Activated T-cell treated with anti-CD3 and anti-CD28 coated beads, Interleukin-2, amount 50 U/mL, for 72 hours (primary cell): ENCODE results near the gene LGALS12. TPM values are rescaled to one million over a fixed set of nuclear protein-coding genes. Genes with fewer than 3 reads are reported as not detected.

Experiments used
- ATAC-seq, 2 donors: fragments of 150-1000 bp; cut with Tn5 transposase; replicated peaks in 1 of 2; 2 replicates each; pipeline ENCODE4 v1.10.0; 2021; ENCODE audit warnings: moderate library complexity in 2 of 2, mild to moderate bottlenecking in 1 of 2
- DNase-seq, 2 donors: peaks; one replicate each; pipeline ENCODE4 v3.0.0; 2021 to 2022; ENCODE audit warnings: mixed read lengths in 1 of 2
- H3K27ac Mint-ChIP-seq: one replicate; pipeline ENCODE4 v1.8.0; 2022; ENCODE audit warnings: mild to moderate bottlenecking, moderate library complexity, mixed read lengths
- H3K27me3 Mint-ChIP-seq: one replicate; pipeline ENCODE4 v1.8.0; 2022; ENCODE audit warnings: low read depth, mixed read lengths
- H3K36me3 Mint-ChIP-seq, 2 donors: one replicate each; pipeline ENCODE4 v1.8.0; 2022; ENCODE audit warnings: mixed read lengths in 2 of 2, mild to moderate bottlenecking in 1 of 2; ENCODE audit not compliant: insufficient read depth in 2 of 2
- H3K4me1 Mint-ChIP-seq: one replicate; pipeline ENCODE4 v1.8.0; 2022; ENCODE audit warnings: low read depth, mixed read lengths
- H3K4me3 Mint-ChIP-seq, 2 donors: one replicate each; pipeline ENCODE4 v1.8.0; 2022; ENCODE audit warnings: mild to moderate bottlenecking in 2 of 2, mixed read lengths in 2 of 2, moderate library complexity in 2 of 2
- H3K9me3 Mint-ChIP-seq, 2 donors: one replicate each; pipeline ENCODE4 v1.8.0; 2022; ENCODE audit warnings: mixed read lengths in 2 of 2
- total RNA-seq, 2 donors: library from RNA; stranded (reverse); gene quantifications; one replicate each; pipeline ENCODE4 v1.2.3, GENCODE V29; 2022

The LGALS12 gene
- total RNA-seq, 2 donors from 2014 or later, result 0.37 to 0.38 TPM

GRCh38 chr11:63491636-63492372 is 14.1 kb upstream of the LGALS12 start:
- Mint-ChIP-seq H3K27ac (no peak overlapping the region), H3K4me1 (peaks cover 16% of the 10 kb centered on the region), H3K9me3 (no peaks in the 10 kb centered on the region), H3K36me3 (peaks cover 0 to 2% of the 10 kb centered on the region in 2 donors), H3K27me3 (peaks cover 47% of the 10 kb centered on the region), H3K4me3 (peak overlapping the region; percentile 83 to 91)
- ATAC-seq (peak; percentile 91 to 92), DNase-seq (no peak)

DNA sequence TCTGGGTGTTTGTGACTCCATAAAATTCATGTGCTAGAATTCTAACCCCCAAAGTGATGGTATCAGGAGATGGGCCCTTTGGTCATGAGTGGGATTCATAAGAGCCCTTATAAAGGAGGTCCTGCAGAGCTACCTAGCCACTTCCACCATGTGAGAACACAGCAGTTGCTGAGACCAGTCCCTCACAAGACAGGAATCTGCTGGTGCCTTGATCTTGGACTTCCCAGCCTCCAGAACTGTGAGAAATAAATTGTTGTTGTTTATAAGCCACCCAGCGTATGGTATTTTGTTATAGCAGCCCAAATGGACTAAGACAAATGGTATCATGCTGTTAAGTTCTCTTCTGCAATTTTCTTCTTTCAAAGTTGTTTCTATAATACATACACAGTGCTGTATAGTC is 13.4 kb upstream of the LGALS12 start:
- H3K36me3 Mint-ChIP-seq, result peaks cover 0 to 2% of the 10 kb centered on the region in 2 donors
- H3K4me3 Mint-ChIP-seq, result peak overlapping the region; percentile 83 to 91
- DNase-seq (no peak), ATAC-seq (no peak)
- H3K4me1 Mint-ChIP-seq, result peaks cover 16% of the 10 kb centered on the region
- H3K27ac Mint-ChIP-seq, result no peak overlapping the region
- H3K27me3 Mint-ChIP-seq, result peaks cover 51% of the 10 kb centered on the region
- H3K9me3 Mint-ChIP-seq, result no peaks in the 10 kb centered on the region

- no peak for ATAC-seq
- no peaks in the 10 kb centered on the region for H3K9me3 Mint-ChIP-seq
- no peak overlapping the region for H3K27ac Mint-ChIP-seq
- DNase-seq, result no peak
- H3K4me3 Mint-ChIP-seq, result no peak overlapping the region
- H3K27me3 Mint-ChIP-seq, result peaks cover 47% of the 10 kb centered on the region
- peaks cover 0 to 2% of the 10 kb centered on the region in 2 donors for H3K36me3 Mint-ChIP-seq
- H3K4me1 Mint-ChIP-seq, result peaks cover 16% of the 10 kb centered on the region
These were observed 12.8 kb upstream of the LGALS12 start for GRCh38 chr11:63493127-63493526.

DNA sequence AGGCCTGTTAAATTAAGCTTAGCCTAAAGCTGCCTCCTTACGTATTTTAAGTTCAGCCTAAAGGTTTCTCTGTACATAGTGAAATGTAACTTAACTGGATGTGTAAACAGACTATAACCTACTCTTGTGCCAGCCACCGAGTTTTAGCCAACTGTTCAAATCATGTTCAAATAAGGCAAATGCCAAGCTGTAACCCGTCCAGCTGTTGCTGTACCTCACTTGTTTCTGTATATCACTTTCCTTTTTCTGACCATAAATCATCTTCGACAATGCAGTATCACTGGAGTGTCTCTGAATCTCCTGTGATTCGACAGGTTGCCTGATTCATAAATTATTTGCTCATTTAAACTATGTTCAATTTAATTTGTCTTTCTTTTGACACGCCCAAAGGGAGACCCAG is 10.9 kb upstream of the LGALS12 start:
- H3K9me3 Mint-ChIP-seq, result peaks cover 2 to 3% of the 10 kb centered on the region in 2 donors
- H3K27ac Mint-ChIP-seq, result no peak overlapping the region
- peaks cover 16% of the 10 kb centered on the region for H3K4me1 Mint-ChIP-seq
- no peak overlapping the region for H3K4me3 Mint-ChIP-seq
- ATAC-seq (no peak), DNase-seq (no peak)
- peaks cover 34% of the 10 kb centered on the region for H3K27me3 Mint-ChIP-seq
- H3K36me3 Mint-ChIP-seq, result peaks cover 5 to 12% of the 10 kb centered on the region in 2 donors

- DNase-seq (no peak), ATAC-seq (no peak)
- Mint-ChIP-seq H3K9me3 (peaks cover 8 to 9% of the 10 kb centered on the region in 2 donors), H3K27ac (no peak overlapping the region), H3K27me3 (peaks cover 10% of the 10 kb centered on the region), H3K4me3 (no peak overlapping the region), H3K36me3 (peaks cover 12 to 20% of the 10 kb centered on the region in 2 donors), H3K4me1 (peaks cover 11% of the 10 kb centered on the region)
These were observed 6.0 kb upstream of the LGALS12 start for GRCh38 chr11:63499874-63500273.

DNA sequence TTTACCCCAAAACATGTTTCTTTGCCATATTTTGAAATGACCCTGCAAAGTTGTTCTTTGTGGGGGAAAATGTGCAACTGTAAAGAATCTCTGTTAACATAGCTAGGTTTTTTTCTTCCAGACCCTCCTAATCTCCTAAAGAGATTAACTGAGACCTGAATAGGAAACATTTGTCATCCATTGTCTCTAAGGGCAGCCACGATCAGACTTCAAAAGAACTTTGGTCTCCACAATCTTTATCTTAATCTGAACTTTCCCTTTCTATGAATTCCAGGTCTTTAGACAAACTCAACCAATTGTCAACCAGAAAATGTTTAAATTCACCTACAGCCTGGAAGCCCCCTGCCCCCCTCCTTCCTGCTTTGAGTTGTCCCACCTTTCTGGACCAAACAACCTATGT is 4.6 kb upstream of the LGALS12 start:
- Mint-ChIP-seq H3K9me3 (peaks cover 8 to 9% of the 10 kb centered on the region in 2 donors), H3K36me3 (peaks cover 12 to 20% of the 10 kb centered on the region in 2 donors), H3K4me3 (no peak overlapping the region), H3K27ac (no peak overlapping the region), H3K27me3 (peaks cover 10% of the 10 kb centered on the region), H3K4me1 (peaks cover 14% of the 10 kb centered on the region)
- DNase-seq, result no peak
- ATAC-seq, result no peak

- Mint-ChIP-seq H3K9me3 (peaks cover 8 to 9% of the 10 kb centered on the region in 2 donors), H3K4me1 (peaks cover 18% of the 10 kb centered on the region), H3K4me3 (no peak overlapping the region), H3K27ac (no peak overlapping the region), H3K36me3 (peaks cover 12 to 20% of the 10 kb centered on the region in 2 donors), H3K27me3 (peaks cover 4% of the 10 kb centered on the region)
- DNase-seq (no peak), ATAC-seq (no peak)
These were observed 3.5 kb upstream of the LGALS12 start for GRCh38 chr11:63502252-63502820.

DNA sequence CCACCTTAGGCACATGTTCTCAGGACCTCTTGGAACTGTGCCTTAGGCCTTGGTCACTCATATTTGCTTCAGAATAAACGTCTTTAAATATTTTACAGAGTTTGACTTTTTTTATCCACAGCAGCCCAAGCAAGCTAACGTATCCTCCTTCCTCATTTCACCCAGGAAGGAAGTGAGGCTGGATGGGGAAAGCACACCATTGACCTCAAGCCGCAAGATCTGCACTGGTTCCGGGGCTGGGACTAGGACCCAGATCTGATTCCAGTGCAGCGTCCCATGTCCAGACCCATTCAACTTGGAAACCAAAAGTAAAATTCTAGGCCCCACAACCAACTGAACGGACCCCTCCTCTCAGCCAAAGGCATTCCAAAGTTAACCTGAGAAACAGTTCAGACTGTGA is 2.4 kb upstream of the LGALS12 start:
- ATAC-seq, result no peak
- Mint-ChIP-seq H3K4me3 (no peak overlapping the region), H3K27ac (no peak overlapping the region)

DNA sequence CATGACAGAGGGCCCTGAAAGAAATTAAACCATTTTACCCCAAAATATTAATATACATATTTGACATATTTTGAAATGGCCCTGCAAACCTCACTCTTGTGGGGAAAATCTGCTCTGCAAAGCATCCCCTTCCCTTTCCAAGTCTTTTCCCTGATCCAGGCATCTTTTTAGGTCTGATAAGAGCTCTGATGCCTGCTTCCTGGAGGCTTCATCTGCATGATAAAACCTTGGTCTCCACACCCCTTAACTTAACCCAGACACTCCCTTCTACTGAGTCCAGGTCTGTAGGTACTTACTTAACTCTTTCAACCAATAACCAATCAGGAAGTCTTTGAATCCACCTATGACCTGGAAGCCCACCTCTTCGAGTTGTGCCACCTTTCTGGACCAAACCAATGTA is 1.8 kb upstream of the LGALS12 start:
- Mint-ChIP-seq H3K27ac (no peak overlapping the region), H3K27me3 (no peaks in the 10 kb centered on the region), H3K4me3 (no peak overlapping the region), H3K36me3 (peaks cover 12 to 14% of the 10 kb centered on the region in 2 donors), H3K4me1 (peaks cover 18% of the 10 kb centered on the region), H3K9me3 (peaks cover 8 to 9% of the 10 kb centered on the region in 2 donors)
- no peak for ATAC-seq
- no peak for DNase-seq

More for the DNA sequence above, 2.4 kb upstream of the LGALS12 start:
- peaks cover 12 to 18% of the 10 kb centered on the region in 2 donors for H3K36me3 Mint-ChIP-seq
- peaks cover 8 to 9% of the 10 kb centered on the region in 2 donors for H3K9me3 Mint-ChIP-seq
- DNase-seq, result no peak
- H3K4me1 Mint-ChIP-seq, result peaks cover 18% of the 10 kb centered on the region
- H3K27me3 Mint-ChIP-seq, result peaks cover 3% of the 10 kb centered on the region

DNA sequence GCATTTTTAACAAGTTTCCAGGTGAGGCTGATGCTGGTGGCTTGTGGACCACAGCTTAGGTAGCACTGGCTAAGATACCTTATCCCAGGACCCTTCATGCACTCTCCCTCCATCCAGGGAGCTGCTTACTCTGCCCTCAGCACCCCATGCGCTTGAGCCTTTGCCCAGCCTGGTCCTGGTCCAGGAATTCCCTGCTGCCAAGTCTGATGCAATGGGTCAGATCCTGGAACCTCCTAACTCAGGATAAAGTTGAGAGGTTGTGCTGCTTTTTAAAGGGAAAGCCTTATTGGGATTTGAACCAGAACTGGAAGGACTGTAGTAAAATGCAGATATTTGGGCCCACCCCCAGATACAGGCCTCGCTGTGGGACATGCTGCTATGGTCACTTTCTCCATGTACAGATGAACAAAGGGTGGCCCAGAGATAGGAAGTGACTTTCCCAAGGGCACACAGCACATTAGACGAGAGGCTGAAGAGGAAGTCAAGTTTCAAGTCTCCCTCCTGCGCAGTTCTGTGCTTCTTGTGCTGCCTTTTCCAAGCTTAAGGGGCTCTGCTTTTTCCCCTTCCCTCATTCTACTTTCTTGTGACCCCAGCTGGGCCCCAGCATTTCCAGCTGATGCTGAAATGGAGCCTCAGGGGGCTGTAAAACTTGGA is 824 bp upstream of the LGALS12 start:
- no peak overlapping the region for H3K27ac Mint-ChIP-seq
- peaks cover 18% of the 10 kb centered on the region for H3K4me1 Mint-ChIP-seq
- ATAC-seq (no peak), DNase-seq (no peak)
- H3K4me3 Mint-ChIP-seq, result no peak overlapping the region
- peaks cover 6 to 10% of the 10 kb centered on the region in 2 donors for H3K36me3 Mint-ChIP-seq
- H3K9me3 Mint-ChIP-seq, result peaks cover 5 to 6% of the 10 kb centered on the region in 2 donors
- H3K27me3 Mint-ChIP-seq, result no peaks in the 10 kb centered on the region

DNA sequence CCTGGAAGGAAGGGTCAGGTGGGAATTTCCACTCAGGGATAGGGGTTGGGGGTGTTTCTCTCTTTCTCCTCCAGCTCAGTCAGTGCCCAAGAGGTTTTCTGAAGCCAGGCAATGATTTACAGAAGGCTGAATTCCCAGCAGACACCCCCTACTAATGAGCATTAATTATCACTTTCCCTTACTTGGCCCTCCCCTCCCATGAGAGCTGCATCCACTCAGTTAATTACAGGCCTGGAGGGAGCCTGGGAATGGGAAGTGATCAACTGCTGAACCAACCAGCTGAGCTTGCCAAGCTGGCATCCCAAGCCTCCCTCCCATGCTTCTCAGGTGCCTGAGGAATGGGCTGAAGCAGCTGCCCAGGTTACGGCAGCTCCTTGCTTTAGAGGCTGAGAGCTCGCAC is 992 bp downstream of the LGALS12 start:
- no peak for ATAC-seq
- Mint-ChIP-seq H3K4me1 (peaks cover 18% of the 10 kb centered on the region), H3K27me3 (no peaks in the 10 kb centered on the region), H3K9me3 (no peaks in the 10 kb centered on the region), H3K27ac (no peak overlapping the region), H3K36me3 (peaks cover 0 to 3% of the 10 kb centered on the region in 2 donors), H3K4me3 (no peak overlapping the region)
- no peak for DNase-seq

- Mint-ChIP-seq H3K4me3 (no peak overlapping the region), H3K9me3 (no peaks in the 10 kb centered on the region), H3K36me3 (no peaks in the 10 kb centered on the region), H3K27me3 (no peaks in the 10 kb centered on the region), H3K4me1 (peaks cover 13% of the 10 kb centered on the region), H3K27ac (no peak overlapping the region)
- DNase-seq (no peak), ATAC-seq (no peak)
These were observed 1.6 kb downstream of the LGALS12 start for GRCh38 chr11:63507511-63507910.

GRCh38 chr11:63508009-63508408 is 2.1 kb downstream of the LGALS12 start:
- DNase-seq (peak; percentile 19 to 23), ATAC-seq (peak in 1 of 2 donors; percentile 45)
- Mint-ChIP-seq H3K4me3 (no peak overlapping the region), H3K4me1 (peaks cover 8% of the 10 kb centered on the region), H3K9me3 (no peaks in the 10 kb centered on the region), H3K27ac (no peak overlapping the region), H3K27me3 (no peaks in the 10 kb centered on the region), H3K36me3 (no peaks in the 10 kb centered on the region)
